ENCODE data around the gene PNLIPRP3.
"Not testable (repeated sequence)": the region's sequence is repeated elsewhere in the genome, so short reads cannot be mapped to it uniquely, and the experiment has no call there.

The PNLIPRP3 gene

DNA sequence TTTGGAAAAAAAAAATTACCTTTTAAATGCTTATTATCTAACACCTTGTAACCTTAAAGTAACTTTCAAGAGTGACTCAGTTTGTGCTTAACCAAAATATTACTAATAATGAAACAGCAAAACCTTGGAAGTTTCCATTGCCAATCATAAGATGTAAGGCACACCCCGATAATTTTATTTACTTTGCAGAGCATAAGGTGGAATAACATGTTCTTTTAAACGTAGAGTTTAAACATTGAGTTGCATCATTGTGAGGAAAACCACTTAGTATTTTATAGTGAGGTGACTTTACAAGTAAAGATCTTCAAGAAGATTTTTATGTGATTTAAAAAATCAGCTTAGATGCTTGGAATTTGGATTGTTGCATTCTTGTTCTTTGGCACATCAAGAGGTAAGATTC, at the start of gene PNLIPRP3:
Gene PNLIPRP3, plus strand, starts transcription at position 177 of the 400 bp plus-strand sequence. Its CDS starts 166 bp downstream, at position 343.
- TF ChIP-seq, protein P1, sequence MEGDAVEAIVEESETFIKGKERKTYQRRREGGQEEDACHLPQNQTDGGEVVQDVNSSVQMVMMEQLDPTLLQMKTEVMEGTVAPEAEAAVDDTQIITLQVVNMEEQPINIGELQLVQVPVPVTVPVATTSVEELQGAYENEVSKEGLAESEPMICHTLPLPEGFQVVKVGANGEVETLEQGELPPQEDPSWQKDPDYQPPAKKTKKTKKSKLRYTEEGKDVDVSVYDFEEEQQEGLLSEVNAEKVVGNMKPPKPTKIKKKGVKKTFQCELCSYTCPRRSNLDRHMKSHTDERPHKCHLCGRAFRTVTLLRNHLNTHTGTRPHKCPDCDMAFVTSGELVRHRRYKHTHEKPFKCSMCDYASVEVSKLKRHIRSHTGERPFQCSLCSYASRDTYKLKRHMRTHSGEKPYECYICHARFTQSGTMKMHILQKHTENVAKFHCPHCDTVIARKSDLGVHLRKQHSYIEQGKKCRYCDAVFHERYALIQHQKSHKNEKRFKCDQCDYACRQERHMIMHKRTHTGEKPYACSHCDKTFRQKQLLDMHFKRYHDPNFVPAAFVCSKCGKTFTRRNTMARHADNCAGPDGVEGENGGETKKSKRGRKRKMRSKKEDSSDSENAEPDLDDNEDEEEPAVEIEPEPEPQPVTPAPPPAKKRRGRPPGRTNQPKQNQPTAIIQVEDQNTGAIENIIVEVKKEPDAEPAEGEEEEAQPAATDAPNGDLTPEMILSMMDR (IDR thresholded peaks at IDR 0.05; ENCODE audit: extremely low read depth, missing control alignments), result no peak

GRCh38 chr10:116382290-116382689, 45.4 kb upstream of the PNLIPRP3 start:
- TF ChIP-seq, protein P1 (IDR thresholded peaks at IDR 0.05; ENCODE audit: extremely low read depth, missing control alignments), result no peak
- DNase-seq (ENCODE audit: low spot score), result no peak

More for the DNA sequence above, at the start of gene PNLIPRP3:
- DNase-seq (ENCODE audit: low spot score), result no peak

GRCh38 chr10:116385311-116385710, 42.3 kb upstream of the PNLIPRP3 start:
- DNase-seq (ENCODE audit: low spot score), result no peak

DNA sequence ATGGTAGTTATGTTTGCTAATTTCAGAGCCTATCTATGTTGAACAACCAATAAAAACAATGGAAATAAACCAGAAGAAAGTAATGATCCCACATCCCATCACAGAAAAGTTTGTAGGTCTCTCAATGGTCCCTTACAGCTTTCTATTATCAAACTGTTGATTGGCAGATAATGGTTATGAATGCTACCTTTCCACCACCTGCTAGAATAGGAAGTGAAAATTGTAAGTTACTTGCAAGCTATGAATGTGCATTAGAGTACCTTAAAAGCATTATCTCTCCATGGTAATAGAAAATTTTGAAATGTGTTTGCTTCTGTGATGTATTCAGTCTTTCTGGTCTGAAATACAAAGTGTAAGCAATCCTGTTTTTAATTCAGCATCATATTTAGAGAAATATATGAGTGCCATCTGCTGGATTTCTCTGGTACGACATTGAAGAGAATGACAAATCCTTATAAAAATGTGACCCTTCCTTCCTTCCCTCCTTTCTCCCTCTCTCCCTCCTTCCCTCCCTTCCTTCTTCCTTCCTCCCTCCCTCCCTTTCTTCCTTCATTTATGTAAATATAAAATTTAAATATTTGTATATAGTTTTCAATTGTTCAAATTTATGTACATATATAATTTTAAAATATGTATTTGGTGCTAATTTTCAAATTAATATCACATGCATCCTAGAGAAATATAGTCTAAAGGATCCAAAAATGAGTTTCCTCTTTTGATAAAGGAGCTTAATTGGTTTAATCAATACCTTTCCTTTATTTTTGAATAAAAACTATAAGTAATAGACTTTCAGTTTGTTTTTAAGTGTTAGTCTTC, 41.4 kb upstream of the PNLIPRP3 start:
- TF ChIP-seq, protein P1 (IDR thresholded peaks at IDR 0.05; ENCODE audit: extremely low read depth, missing control alignments), result no peak
- DNase-seq (ENCODE audit: low spot score), result no peak

More at GRCh38 chr10:116385311-116385710, 42.3 kb upstream of the PNLIPRP3 start:
- TF ChIP-seq, protein P1 (IDR thresholded peaks at IDR 0.05; ENCODE audit: extremely low read depth, missing control alignments), result no peak

DNA sequence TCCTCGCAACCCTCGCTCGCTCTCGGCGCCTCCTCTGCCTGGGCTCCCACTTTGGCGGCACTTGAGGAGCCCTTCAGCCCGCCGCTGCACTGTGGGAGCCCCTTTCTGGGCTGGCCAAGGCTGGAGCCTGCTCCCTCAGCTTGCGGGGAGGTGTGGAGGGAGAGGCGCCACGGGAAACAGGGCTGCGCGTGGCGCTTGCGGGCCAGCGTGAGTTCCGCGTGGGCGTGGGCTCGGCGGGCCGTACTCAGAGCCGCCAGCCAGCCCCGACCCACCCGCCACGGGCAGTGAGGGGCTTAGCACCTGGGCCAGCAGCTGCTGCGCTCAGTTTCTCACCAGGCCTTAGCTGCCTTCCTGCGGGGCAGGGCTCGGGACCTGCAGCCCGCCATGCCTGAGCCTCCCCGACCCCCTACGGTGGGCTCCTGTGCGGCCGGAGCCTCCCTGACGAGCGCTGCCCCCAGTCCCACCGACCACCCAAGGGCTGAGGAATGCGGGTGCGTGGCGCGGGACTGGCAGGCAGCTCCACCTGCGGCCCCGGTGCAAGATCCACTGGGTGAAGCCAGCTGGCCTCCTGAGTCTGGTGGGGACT, 34.3 kb upstream of the PNLIPRP3 start:
- DNase-seq (ENCODE audit: low spot score), result not testable (repeated sequence)

- TF ChIP-seq, protein P1 (IDR thresholded peaks at IDR 0.05; ENCODE audit: extremely low read depth, missing control alignments), result no peak
- DNase-seq (ENCODE audit: low spot score), result no peak
Observed at GRCh38 chr10:116395223-116395985, 32.2 kb upstream of the PNLIPRP3 start.

DNA sequence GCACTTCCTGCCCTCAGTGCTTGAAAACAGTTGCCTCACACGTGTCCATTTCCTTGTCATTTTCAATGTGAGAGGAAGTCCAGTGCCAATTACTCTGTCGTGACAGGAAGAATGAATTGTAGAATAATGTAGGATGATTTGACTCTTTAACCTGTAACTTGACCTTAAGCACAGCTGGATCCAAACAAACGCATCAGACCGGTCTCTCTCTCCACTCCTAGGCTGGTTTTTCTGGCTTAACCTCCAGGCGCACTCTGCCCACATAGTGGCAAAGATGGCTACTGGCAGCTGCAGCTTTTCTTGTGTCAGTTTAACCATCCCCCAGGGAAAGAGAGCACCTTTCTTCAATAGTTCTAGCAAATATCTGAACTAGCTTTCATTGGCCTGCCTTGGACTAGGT, 29.4 kb upstream of the PNLIPRP3 start:
- no peak for DNase-seq (ENCODE audit: low spot score)
- TF ChIP-seq, protein P1 (IDR thresholded peaks at IDR 0.05; ENCODE audit: extremely low read depth, missing control alignments), result no peak
